GM18499 (cell line): ENCODE measurements around the gene RUNX1.

ENCODE experiments used
- ATAC-seq: cut with Tn5 transposase; IDR thresholded peaks from one replicate; pipeline ENCODE4 v1.9.1; 2021; ENCODE audit warnings: moderate number of reproducible peaks; ENCODE audit not compliant: insufficient read depth, unreplicated experiment

Gene RUNX1

GRCh38 chr21:34912022-34912945 is 136.8 kb downstream of the RUNX1 start:
- ATAC-seq = no peak

DNA sequence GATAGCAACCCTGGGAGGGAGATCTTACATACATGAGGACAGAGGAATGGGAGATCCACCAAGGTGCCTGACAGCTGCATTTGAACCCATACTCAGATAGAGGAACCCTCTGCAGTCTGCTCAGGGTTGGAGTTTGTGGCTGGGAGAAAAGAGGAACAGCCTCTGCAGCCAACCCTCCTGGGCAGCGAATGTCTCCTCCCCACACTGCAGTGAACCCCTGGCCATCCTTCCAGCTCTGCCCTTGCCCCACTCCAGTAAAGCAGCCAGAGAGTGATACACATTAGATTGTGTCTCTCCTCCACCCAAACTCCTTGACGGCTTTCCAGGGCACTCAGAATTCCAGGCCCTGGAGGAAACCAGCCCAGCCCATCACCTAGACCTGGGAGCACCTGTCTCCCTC is 137.7 kb downstream of the RUNX1 start:
- ATAC-seq = no peak

- ATAC-seq = no peak
Observed at GRCh38 chr21:34910396-34910795, 138.7 kb downstream of the RUNX1 start.

DNA sequence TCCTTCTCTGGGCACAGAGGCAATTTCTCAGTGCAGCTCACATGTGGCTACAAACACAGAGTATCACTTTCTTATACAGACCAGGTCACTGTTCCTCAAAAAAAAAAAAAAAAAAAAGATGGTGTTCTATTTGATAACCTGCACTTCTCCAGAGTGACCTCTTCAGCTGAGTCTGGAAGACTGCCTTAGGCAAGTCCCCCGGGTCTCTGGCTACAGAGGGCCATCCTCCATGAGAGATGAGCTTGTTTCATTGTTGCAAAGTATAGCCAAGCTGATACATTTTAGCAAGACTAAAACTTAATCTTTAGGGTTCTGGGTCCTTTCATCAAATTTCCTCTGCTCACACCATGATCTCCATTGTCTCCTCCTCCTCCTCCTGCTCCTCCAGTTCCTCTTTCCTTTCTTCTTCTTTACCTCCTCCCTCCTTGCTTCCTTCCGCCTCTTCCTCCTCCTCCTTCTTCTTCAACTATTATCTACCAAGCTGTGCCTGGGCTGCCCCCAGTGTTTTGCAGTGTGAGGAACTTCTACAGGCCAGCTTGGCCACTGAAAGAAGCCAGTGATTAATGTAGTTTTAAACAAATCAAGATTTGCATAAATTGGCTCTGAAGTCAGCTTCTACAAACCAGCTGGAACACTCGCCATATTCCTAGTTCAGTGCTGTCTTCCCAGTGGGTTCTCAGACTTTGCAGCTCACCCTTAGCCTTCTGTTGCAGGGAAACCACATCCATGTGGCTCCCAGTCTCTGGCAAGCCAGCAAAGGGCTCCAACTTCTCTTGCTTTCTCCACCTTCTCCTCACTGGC is 139.4 kb downstream of the RUNX1 start:
- ATAC-seq = no peak

DNA sequence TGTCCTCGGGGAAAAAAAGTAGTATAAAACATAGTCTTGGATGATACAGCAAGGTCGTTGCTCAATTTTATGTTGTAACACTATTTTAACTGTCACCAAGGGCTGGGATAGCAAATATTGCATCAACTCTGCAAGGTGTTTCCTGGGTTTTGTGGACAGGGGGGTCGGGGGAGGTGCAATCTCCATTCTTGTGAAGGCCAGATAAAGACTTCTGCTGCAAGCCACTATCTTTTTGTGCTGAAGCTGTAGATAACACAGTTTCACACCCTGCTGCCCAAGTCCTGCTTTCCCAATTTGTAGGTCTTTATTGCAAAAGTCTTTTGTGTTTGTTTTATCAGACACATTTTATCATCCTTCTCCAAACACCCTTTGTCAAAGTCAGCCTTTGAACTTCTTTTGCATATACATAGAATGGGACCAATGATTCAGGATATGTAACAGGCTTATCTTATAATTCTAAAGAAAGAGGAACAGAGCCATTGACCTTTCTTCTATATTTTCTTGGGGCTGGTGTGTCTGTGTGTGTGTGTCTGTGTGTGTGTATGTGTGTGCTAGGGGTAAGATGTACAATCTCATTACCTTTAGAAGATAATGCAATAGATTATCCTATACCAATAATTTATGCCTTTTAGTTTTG is 140.6 kb downstream of the RUNX1 start:
- ATAC-seq = no peak

GRCh38 chr21:34907461-34908418 is 141.4 kb downstream of the RUNX1 start:
- no peak for ATAC-seq

DNA sequence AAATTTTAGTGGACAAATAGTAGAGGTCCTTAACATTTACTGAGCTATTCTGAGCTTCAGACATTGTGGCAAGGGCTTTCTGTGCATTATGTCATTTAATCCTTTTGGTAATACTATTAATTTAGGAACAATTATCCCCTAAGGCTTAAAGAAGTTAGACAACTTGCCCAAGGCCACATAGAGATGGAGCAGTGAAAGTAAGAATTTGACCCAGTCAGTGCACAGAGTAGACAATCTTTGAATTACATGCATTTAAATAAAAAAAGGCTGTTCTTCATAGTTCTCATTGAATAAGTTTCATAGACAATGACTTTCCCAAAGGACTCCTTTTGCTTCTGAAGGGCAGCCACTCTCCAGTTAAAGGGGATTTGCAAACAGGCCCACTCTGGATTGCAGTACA is 142.7 kb downstream of the RUNX1 start:
- no peak for ATAC-seq

GRCh38 chr21:34905218-34905537 is 143.9 kb downstream of the RUNX1 start:
- no peak for ATAC-seq

DNA sequence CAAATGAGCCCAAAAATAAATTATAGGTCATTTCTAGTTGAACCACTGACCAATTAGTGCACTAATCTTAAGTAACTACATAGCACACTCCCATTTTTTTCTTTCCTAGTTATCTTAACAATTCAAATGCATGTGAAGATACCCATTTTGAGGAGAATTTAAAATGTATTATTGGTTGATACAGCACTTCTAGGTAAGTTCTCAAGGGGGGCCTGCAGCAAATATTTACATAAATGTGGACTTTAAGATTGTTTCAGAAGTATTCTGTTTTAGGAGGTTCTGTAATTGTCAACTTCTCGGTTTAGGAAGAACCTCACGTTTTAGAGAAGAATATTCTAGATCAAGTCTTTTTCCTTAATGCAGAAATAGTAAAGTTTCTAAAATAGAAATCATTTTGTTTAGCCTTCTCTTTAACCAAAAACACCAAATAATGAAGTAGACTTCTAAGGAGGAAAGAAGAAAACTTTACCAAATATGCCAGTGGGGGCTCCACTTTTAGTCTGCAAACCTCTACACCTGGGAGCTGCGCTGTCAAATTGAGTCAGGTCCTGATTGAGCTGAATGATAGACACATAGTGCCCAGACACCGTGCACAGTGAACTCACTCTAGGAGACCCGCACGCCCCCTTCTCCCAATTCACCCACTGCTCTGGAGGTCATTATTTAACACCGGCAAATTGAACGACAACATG is 144.4 kb downstream of the RUNX1 start:
- no peak for ATAC-seq

- ATAC-seq = no peak
Observed at GRCh38 chr21:34900376-34900775, 148.7 kb downstream of the RUNX1 start.

DNA sequence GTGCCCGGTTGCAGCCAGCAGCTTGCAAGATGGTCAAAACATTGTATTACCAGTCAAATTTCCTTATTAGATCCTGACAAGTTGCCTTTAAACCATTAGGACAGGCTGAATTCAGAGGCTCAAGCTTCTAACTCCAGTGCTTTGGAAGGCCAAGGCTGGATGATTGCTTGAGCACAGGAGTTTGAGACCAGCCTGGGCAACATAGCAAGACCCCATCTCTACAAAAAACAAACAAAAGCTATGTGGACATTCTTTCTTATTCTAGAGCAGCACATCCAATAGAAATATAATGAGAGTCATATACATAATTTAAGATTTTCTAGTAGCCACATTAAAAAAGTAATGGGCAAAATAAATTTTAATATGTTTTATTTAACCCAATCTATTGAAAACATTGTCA is 149.3 kb downstream of the RUNX1 start:
- no peak for ATAC-seq

- no peak for ATAC-seq
Observed at GRCh38 chr21:34899302-34899701, 149.8 kb downstream of the RUNX1 start.

DNA sequence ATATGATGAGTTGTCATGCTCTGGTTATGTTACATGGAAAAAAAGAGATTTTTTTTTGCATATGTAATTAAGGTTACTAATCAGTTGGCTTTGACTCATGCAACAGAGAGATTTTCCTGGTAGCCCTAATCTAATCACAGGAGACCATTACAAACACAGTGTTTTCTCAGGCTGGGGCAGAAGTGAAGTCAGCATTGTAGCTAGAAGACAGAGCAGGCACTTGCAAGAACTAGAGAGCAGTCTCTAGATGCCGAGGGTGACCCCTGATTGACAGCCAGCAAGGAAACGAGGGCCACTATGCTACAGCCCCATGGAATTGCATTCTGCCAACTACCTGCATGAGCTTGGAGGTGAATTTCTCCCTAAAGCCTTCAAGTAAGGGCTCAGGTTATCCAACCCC is 151.3 kb downstream of the RUNX1 start:
- ATAC-seq = no peak

- no peak for ATAC-seq
Observed at GRCh38 chr21:34894401-34894800, 154.7 kb downstream of the RUNX1 start.

- ATAC-seq = no peak
Observed at GRCh38 chr21:34892209-34892608, 156.9 kb downstream of the RUNX1 start.

- ATAC-seq = no peak
Observed at GRCh38 chr21:34891613-34891943, 157.5 kb downstream of the RUNX1 start.

DNA sequence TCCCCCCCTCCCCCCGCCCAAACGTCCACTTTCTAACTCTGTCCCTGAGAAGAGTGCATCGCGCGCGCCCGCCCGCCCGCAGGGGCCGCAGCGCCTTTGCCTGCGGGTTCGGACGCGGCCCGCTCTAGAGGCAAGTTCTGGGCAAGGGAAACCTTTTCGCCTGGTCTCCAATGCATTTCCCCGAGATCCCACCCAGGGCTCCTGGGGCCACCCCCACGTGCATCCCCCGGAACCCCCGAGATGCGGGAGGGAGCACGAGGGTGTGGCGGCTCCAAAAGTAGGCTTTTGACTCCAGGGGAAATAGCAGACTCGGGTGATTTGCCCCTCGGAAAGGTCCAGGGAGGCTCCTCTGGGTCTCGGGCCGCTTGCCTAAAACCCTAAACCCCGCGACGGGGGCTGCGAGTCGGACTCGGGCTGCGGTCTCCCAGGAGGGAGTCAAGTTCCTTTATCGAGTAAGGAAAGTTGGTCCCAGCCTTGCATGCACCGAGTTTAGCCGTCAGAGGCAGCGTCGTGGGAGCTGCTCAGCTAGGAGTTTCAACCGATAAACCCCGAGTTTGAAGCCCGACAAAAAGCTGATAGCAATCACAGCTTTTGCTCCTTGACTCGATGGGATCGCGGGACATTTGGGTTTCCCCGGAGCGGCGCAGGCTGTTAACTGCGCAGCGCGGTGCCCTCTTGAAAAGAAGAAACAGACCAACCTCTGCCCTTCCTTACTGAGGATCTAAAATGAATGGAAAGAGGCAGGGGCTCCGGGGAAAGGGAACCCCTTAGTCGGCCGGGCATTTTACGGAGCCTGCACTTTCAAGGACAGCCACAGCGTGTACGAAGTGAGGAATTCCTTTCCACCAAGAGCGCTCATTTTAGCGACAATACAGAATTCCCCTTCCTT is 158.1 kb downstream of the RUNX1 start:
- no peak for ATAC-seq

GRCh38 chr21:34890470-34890723 is 158.7 kb downstream of the RUNX1 start:
- ATAC-seq = no peak
